ENCODE results near the gene HM13. TPM values are rescaled to one million over a fixed set of nuclear protein-coding genes. Genes with fewer than 3 reads are reported as not detected.
A peak's percentile ranks its signal among the peaks of the same experiment; 100 is the strongest.
"Not testable (repeated sequence)": the region's sequence is repeated elsewhere in the genome, so short reads cannot be mapped to it uniquely, and the experiment has no call there.

Gene HM13
- total and polyA plus RNA-seq, 8 donors: 98.9 to 282 (median 114) TPM

DNA sequence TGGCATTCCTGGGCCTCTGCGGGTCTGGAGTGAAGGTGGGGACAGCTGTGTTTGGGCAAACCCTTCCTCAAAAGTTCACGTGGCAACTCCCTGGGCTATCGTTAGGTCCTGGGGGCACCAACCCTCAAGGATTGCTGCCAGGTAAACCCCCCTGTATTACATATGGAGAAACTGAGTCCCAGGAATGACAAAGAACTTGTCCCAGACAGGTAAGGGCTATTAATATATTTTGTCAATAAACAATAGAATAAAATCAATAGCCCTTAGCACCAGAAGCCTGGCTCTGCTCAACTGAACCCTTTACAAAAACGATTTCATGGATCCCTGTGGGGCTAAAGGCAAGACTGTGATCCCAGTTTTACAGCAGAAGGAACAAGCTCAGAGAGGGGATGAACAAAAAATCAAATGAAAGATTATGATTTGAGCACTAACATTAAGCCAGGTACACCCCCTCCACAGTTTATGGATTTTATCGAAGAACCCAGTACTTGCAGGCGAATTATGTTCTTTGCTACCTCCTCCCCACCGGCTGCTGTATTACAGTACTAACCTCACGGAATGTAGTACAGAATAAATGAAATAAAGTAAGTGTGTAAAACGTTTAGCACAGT is 93.5 kb downstream of the HM13 start:
- Histone ChIP-seq H3K4me1 (peaks cover 26 to 88% of the 10 kb centered on the region in 2 donors), H3K36me3 (no peaks in the 10 kb centered on the region), H3K27ac (peak overlapping the region; percentile 90 to 95), H3K27me3 (peaks cover 0 to 10% of the 10 kb centered on the region in 2 donors), H3K4me3 (peak overlapping the region in 1 of 2 donors; percentile 69), H3K9me3 (no peaks in the 10 kb centered on the region)
- TF ChIP-seq, protein P1, sequence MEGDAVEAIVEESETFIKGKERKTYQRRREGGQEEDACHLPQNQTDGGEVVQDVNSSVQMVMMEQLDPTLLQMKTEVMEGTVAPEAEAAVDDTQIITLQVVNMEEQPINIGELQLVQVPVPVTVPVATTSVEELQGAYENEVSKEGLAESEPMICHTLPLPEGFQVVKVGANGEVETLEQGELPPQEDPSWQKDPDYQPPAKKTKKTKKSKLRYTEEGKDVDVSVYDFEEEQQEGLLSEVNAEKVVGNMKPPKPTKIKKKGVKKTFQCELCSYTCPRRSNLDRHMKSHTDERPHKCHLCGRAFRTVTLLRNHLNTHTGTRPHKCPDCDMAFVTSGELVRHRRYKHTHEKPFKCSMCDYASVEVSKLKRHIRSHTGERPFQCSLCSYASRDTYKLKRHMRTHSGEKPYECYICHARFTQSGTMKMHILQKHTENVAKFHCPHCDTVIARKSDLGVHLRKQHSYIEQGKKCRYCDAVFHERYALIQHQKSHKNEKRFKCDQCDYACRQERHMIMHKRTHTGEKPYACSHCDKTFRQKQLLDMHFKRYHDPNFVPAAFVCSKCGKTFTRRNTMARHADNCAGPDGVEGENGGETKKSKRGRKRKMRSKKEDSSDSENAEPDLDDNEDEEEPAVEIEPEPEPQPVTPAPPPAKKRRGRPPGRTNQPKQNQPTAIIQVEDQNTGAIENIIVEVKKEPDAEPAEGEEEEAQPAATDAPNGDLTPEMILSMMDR (IDR thresholded peaks at IDR 0.05): no peak
- DNase-seq (peak in 1 of 4 donors; percentile 18), ATAC-seq (no peak)
- intact Hi-C loops (cut with DNase I): no loop called here

DNA sequence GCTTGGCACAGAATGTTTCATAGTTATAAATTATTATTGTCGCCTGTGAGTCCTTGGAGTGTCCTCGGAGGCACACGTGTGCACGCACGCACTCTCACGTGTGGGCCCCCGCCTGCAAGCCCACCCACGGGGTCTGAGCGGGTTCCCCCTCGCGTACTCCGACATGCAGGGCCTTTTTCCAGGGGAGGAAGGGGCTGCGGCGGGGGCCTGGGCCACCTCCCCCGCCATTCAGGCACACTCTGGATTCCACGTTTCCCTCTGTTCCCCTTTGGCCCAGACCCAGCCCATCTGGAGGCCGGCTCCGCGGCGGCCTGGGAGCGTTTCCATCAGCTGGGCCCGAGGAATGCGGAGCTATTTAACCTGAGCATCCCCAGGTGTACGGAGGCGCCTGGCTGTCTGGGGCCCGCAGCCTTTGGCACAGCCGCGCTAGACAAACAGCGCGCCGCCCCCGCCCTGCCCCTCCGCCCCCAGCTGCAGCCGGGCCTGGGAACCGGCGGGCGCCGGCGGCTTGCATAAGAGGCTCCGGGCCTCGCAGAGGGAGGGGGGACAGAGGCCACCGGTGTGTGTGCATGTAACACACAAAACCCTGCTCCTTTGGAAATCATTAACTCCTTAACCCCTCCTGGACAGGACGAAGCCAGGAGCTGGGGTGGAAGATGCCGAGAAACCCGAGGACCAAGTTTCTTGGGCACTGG is 94.2 kb downstream of the HM13 start:
- intact Hi-C loops (cut with DNase I): no loop called here
- Histone ChIP-seq H3K27me3 (peaks cover 0 to 10% of the 10 kb centered on the region in 2 donors), H3K4me1 (peaks cover 22 to 86% of the 10 kb centered on the region in 2 donors), H3K36me3 (no peaks in the 10 kb centered on the region), H3K4me3 (peak overlapping the region in 1 of 2 donors; percentile 69), H3K27ac (peak overlapping the region; percentile 90 to 95), H3K9me3 (no peaks in the 10 kb centered on the region)
- TF ChIP-seq, protein P1 (IDR thresholded peaks at IDR 0.05): no peak
- peak; percentile 36 for ATAC-seq
- DNase-seq: peak in 3 of 4 donors; percentile 83 to 95 (median 88)

GRCh38 chr20:31612271-31612640 is 98.0 kb downstream of the HM13 start:
- Histone ChIP-seq H3K27ac (peak overlapping the region in 1 of 2 donors; percentile 90), H3K4me1 (peaks cover 22 to 62% of the 10 kb centered on the region in 2 donors)
- ATAC-seq, H3K36me3 ChIP-seq, H3K4me3 ChIP-seq, H3K9me3 ChIP-seq, H3K27me3 ChIP-seq, DNase-seq: not testable (repeated sequence)
- intact Hi-C loops (cut with DNase I): loop anchor here (2.0 to 10.0 kb wide), 2 partner anchors 47 to 49 kb away; no protein-coding TSS in a partner anchor

- Histone ChIP-seq H3K36me3 (no peaks in the 10 kb centered on the region), H3K4me3 (no peak overlapping the region), H3K4me1 (peaks cover 13 to 40% of the 10 kb centered on the region in 2 donors), H3K9me3 (no peaks in the 10 kb centered on the region), H3K27me3 (no peaks in the 10 kb centered on the region), H3K27ac (no peak overlapping the region)
- no peak for ATAC-seq
- intact Hi-C loops (cut with DNase I): loop anchor here in 1 of 2 donors (10.0 kb wide), 1 partner anchor 51 kb away; no protein-coding TSS in a partner anchor
- DNase-seq: no peak
- TF ChIP-seq, protein P1 (IDR thresholded peaks at IDR 0.05): no peak
Observed at GRCh38 chr20:31615416-31615815, 101.2 kb downstream of the HM13 start.

DNA sequence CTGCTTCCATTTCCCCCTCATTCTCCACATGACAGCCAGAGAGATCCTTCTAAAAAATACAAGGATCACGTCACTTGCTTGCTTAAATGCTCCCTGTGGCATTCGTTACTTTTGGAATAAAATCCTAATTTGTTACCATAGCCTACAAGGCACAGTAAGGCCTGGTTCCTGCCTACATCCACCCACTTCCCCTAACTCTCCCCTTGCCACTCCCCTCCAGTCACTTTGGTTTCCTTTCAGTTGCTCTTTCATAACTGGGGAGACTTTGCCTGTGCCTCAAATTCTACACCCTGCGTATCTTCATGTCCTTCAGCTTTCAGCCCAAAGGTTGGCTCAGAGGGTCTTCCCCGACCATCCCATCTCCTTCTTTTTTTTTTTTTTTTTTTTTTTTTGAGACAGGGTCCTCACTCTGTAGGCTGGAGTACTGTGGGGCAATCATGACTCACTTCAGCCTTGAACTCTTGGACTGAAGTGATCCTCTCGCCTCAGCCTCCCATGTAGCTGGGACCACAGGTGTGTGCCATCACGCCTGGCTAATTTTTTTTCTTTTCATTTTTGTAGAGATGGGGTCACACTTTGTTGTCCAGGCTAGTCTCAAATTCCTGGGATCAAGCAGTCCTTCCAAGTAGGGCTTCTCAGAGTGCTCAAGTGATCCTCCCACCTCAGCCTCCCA is 103.3 kb downstream of the HM13 start:
- no peak overlapping the region for H3K4me3 ChIP-seq
- H3K27me3 ChIP-seq: no peaks in the 10 kb centered on the region
- H3K36me3 ChIP-seq: no peaks in the 10 kb centered on the region
- no peak for ATAC-seq
- DNase-seq: no peak
- H3K4me1 ChIP-seq: peaks cover 6 to 23% of the 10 kb centered on the region in 2 donors
- TF ChIP-seq, protein P1 (IDR thresholded peaks at IDR 0.05): no peak
- H3K9me3 ChIP-seq: no peaks in the 10 kb centered on the region
- intact Hi-C loops (cut with DNase I): loop anchor here in 1 of 2 donors (10.0 kb wide), 1 partner anchor 53 kb away; no protein-coding TSS in a partner anchor
- H3K27ac ChIP-seq: peak overlapping the region in 1 of 2 donors; percentile 65

Small RNAs within 50 kb of the gene (microRNA-seq; reads per million reads assigned to microRNA genes)
- gene MIR3193: 0.17 to 0.27 reads per million in 2 donors

Other genes with a start within 250 kb of the HM13 start
- not detected for gene DEFB116, start 205.9 kb upstream of the HM13 start, total RNA-seq
- gene DEFB116, start 205.9 kb upstream of the HM13 start, polyA plus RNA-seq (ENCODE audit: insufficient read length in 6 of 6): not detected
- gene DEFB118, start 145.8 kb upstream of the HM13 start, total RNA-seq: not detected
- not detected for gene DEFB118, start 145.8 kb upstream of the HM13 start, polyA plus RNA-seq (ENCODE audit: insufficient read length in 6 of 6)
- not detected for gene DEFB119, start 123.9 kb upstream of the HM13 start, total RNA-seq
- not detected for gene DEFB119, start 123.9 kb upstream of the HM13 start, polyA plus RNA-seq (ENCODE audit: insufficient read length in 6 of 6)
- not detected for gene DEFB121, start 108.2 kb upstream of the HM13 start, total RNA-seq
- not detected for gene DEFB121, start 108.2 kb upstream of the HM13 start, polyA plus RNA-seq (ENCODE audit: insufficient read length in 6 of 6)
- gene DEFB123, start 73.8 kb upstream of the HM13 start, total RNA-seq: not detected
- not detected for gene DEFB123, start 73.8 kb upstream of the HM13 start, polyA plus RNA-seq (ENCODE audit: insufficient read length in 6 of 6)
- not detected for gene DEFB124, start 39.3 kb upstream of the HM13 start, total RNA-seq
- 1 to 10 TPM in 3 of 6 donors, under 1 TPM in 3; 0.31 to 1.5 (median 0.97) TPM for gene DEFB124, start 39.3 kb upstream of the HM13 start, polyA plus RNA-seq (ENCODE audit: insufficient read length in 6 of 6)
- 1 to 10 TPM; 2.0 to 2.3 TPM for gene REM1, start 39.2 kb upstream of the HM13 start, total RNA-seq
- 1 to 10 TPM; 5.2 to 9.9 (median 8.2) TPM for gene REM1, start 39.2 kb upstream of the HM13 start, polyA plus RNA-seq (ENCODE audit: insufficient read length in 6 of 6)
- gene ID1, start 90.8 kb downstream of the HM13 start, total RNA-seq: 100 to 1,000 TPM; 185 to 297 TPM
- 100 to 1,000 TPM in 5 of 6 donors, 10 to 100 TPM in 1; 65.4 to 194 (median 120) TPM for gene ID1, start 90.8 kb downstream of the HM13 start, polyA plus RNA-seq (ENCODE audit: insufficient read length in 6 of 6)
- gene COX4I2, start 123.5 kb downstream of the HM13 start, total RNA-seq: 10 to 100 TPM; 13.5 to 15.7 TPM
- 10 to 100 TPM; 18.6 to 33.8 (median 25.2) TPM for gene COX4I2, start 123.5 kb downstream of the HM13 start, polyA plus RNA-seq (ENCODE audit: insufficient read length in 6 of 6)
- 100 to 1,000 TPM; 122 to 181 TPM for gene BCL2L1, start 208.4 kb downstream of the HM13 start, total RNA-seq
- gene BCL2L1, start 208.4 kb downstream of the HM13 start, polyA plus RNA-seq (ENCODE audit: insufficient read length in 6 of 6): 10 to 100 TPM; 43.3 to 60.5 (median 54.4) TPM
- 10 to 100 TPM in 1 of 2 donors, 1 to 10 TPM in 1; 5.1 to 16.5 TPM for gene TPX2, start 224.8 kb downstream of the HM13 start, total RNA-seq
- 10 to 100 TPM; 35.3 to 89.9 (median 47.8) TPM for gene TPX2, start 224.8 kb downstream of the HM13 start, polyA plus RNA-seq (ENCODE audit: insufficient read length in 6 of 6)

Data from left lung (tissue), 10 donors.